Peyer's patch (tissue), 4 donors: ENCODE measurements around the gene RHAG.

ENCODE experiments used
- CTCF ChIP-seq, 6 experiments: fragments of 450-650 bp in 4 of 6; fragments of 200-600 bp in 2 of 6; sonication (generic) in 1 of 6; IDR thresholded peaks; one replicate each; pipeline ENCODE4 v1.5.1; 2017 to 2019; ENCODE audit warnings: antibody characterized with exemption in 6 of 6, mild to moderate bottlenecking in 3 of 6, moderate library complexity in 1 of 6
- POLR2A ChIP-seq, 2 donors: fragments of 450-650 bp; IDR thresholded peaks; one replicate each; pipeline ENCODE4 v1.5.1; 2017; ENCODE audit warnings: antibody characterized with exemption in 2 of 2, mild to moderate bottlenecking in 2 of 2, moderate library complexity in 2 of 2

DNA sequence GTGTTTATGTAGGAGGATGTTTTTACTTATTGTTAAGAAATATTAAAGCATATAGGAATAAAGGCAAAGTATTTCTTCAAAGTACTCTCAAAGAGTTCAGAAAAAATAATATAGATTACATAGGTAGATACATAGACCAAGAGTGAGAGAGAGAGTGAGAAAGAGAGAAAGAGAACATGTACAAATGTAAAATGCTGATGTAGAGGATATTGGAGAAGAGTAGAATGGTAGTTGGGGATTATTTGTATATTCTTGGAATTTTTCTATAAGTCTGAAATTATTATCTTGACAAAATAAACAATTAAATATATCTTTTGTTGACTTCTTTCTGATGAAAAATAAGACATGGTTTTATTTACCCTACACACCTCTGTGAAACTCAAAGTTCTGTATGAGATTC lies 57.0 kb downstream of the RHAG start:
- TF ChIP-seq CTCF (IDR thresholded peaks at IDR 0.05) (no peak), POLR2A (IDR thresholded peaks at IDR 0.05) (no peak)
